Endothelial cell of umbilical vein (primary cell): Measurements from ENCODE around the gene PAFAH2.

ENCODE experiments used
- CTCF ChIP-seq, 2 donors: IDR thresholded peaks; 1 replicate in 1 of 2; 2 replicates in 1 of 2; pipeline ENCODE4 v1.5.1; 2011; ENCODE audit warnings: low read length in 2 of 2, mild to moderate bottlenecking in 2 of 2, moderate library complexity in 2 of 2, control low read depth in 1 of 2, inconsistent platforms in 1 of 2, low read depth in 1 of 2; ENCODE audit not compliant: insufficient read depth in 1 of 2; ENCODE audit errors: extremely low read depth in 1 of 2
- POLR2A ChIP-seq: IDR thresholded peaks from 2 replicates; pipeline ENCODE4 v1.6.1; 2012; ENCODE audit warnings: low read depth, mild to moderate bottlenecking, control low read depth, low read length

GRCh38 chr1:25948641-25949040 is 49.2 kb downstream of the PAFAH2 start:
- TF ChIP-seq CTCF (IDR thresholded peaks at IDR 0.05; ENCODE audit: extremely low read depth in 1 of 2, insufficient read depth in 1 of 2, low read depth in 1 of 2, low read length in 2 of 2) (no peak), POLR2A (no peak)
